Hematopoietic multipotent progenitor cell treated with erythropoietin and hydrocortisone succinate and interleukin-3 and kit ligand, for 4 days (in vitro differentiated cells): ENCODE measurements around the gene BBX.
A peak's percentile ranks its signal among the peaks of the same experiment; 100 is the strongest.

Experiments
- DNase-seq: peaks from one replicate; pipeline ENCODE4 v3.0.0-alpha.2; 2015

Gene BBX

GRCh38 chr3:107756649-107757048 is 233.9 kb downstream of the BBX start:
- DNase-seq: no peak

GRCh38 chr3:107757140-107757539 is 234.4 kb downstream of the BBX start:
- no peak for DNase-seq

- DNase-seq: no peak
Observed at GRCh38 chr3:107760144-107760543, 237.4 kb downstream of the BBX start.

- no peak for DNase-seq
Observed at GRCh38 chr3:107761391-107761790, 238.6 kb downstream of the BBX start.

GRCh38 chr3:107765524-107765923 is 242.8 kb downstream of the BBX start:
- no peak for DNase-seq

GRCh38 chr3:107767897-107768605 is 245.3 kb downstream of the BBX start:
- peak; percentile 24 for DNase-seq

GRCh38 chr3:107769882-107770281 is 247.1 kb downstream of the BBX start:
- DNase-seq: no peak

- no peak for DNase-seq
Observed at GRCh38 chr3:107772016-107772415, 249.3 kb downstream of the BBX start.

GRCh38 chr3:107775974-107776373 is 253.2 kb downstream of the BBX start:
- DNase-seq: no peak

- DNase-seq: no peak
Observed at GRCh38 chr3:107781253-107781652, 258.5 kb downstream of the BBX start.

- no peak for DNase-seq
Observed at GRCh38 chr3:107782054-107782453, 259.3 kb downstream of the BBX start.

GRCh38 chr3:107790612-107791011 is 267.9 kb downstream of the BBX start:
- no peak for DNase-seq

GRCh38 chr3:107791027-107791426 is 268.3 kb downstream of the BBX start:
- DNase-seq: no peak

- DNase-seq: no peak
Observed at GRCh38 chr3:107791450-107791849, 268.7 kb downstream of the BBX start.

GRCh38 chr3:107794664-107795443 is 272.1 kb downstream of the BBX start:
- no peak for DNase-seq

- no peak for DNase-seq
Observed at GRCh38 chr3:107795514-107796094, 272.8 kb downstream of the BBX start.

- peak; percentile 79 for DNase-seq
Observed at GRCh38 chr3:107796791-107797190, 274.0 kb downstream of the BBX start.

GRCh38 chr3:107797586-107797985 is 274.8 kb downstream of the BBX start:
- DNase-seq: no peak

GRCh38 chr3:107798381-107798780 is 275.6 kb downstream of the BBX start:
- DNase-seq: no peak

- DNase-seq: no peak
Observed at GRCh38 chr3:107800710-107801109, 277.9 kb downstream of the BBX start.

- DNase-seq: no peak
Observed at GRCh38 chr3:107803170-107803569, 280.4 kb downstream of the BBX start.

- DNase-seq: no peak
Observed at GRCh38 chr3:107806021-107806420, 283.3 kb downstream of the BBX start.

- DNase-seq: no peak
Observed at GRCh38 chr3:107806536-107806935, 283.8 kb downstream of the BBX start.
